H9 (cell line): ENCODE data around the gene HDLBP. TPM values are rescaled to one million over a fixed set of nuclear protein-coding genes. Genes with fewer than 3 reads are reported as not detected.

Experiments used
- DNase-seq: peaks from one replicate; pipeline ENCODE4 v3.0.0-alpha.2; 2017
- H2AFZ ChIP-seq: one replicate; pipeline ENCODE4 v1.6.1; 2013; ENCODE audit warnings: mild to moderate bottlenecking, low read length, control low read depth, moderate library complexity
- H2AK5ac ChIP-seq: 2 replicates; pipeline ENCODE4 v1.6.1; 2013; ENCODE audit warnings: low read length, control low read depth, mixed read lengths; ENCODE audit not compliant: insufficient read length
- H2BK120ac ChIP-seq: one replicate; pipeline ENCODE4 v1.6.1; 2013; ENCODE audit warnings: low read depth, mild to moderate bottlenecking, low read length, control low read depth, inconsistent platforms; ENCODE audit not compliant: poor library complexity, severe bottlenecking
- H2BK12ac ChIP-seq: 2 replicates; pipeline ENCODE4 v1.6.1; 2013; ENCODE audit warnings: low read length, control low read depth, mixed read lengths, low read depth; ENCODE audit not compliant: insufficient read length
- H2BK15ac ChIP-seq: 2 replicates; pipeline ENCODE4 v1.6.1; 2013; ENCODE audit warnings: low read depth, low read length, control low read depth
- H2BK20ac ChIP-seq: one replicate; pipeline ENCODE4 v1.6.1; 2013; ENCODE audit warnings: low read depth, mild to moderate bottlenecking, low read length, control low read depth, inconsistent platforms; ENCODE audit not compliant: poor library complexity, severe bottlenecking
- H2BK5ac ChIP-seq: 2 replicates; pipeline ENCODE4 v1.6.1; 2013; ENCODE audit warnings: low read length, control low read depth, mixed read lengths; ENCODE audit not compliant: insufficient read length
- H3K14ac ChIP-seq: 2 replicates; pipeline ENCODE4 v1.6.1; 2013; ENCODE audit warnings: low read length, control low read depth; ENCODE audit not compliant: insufficient read depth
- H3K18ac ChIP-seq: 2 replicates; pipeline ENCODE4 v1.6.1; 2013; ENCODE audit warnings: low read depth, mild to moderate bottlenecking, mixed read lengths, low read length, control low read depth; ENCODE audit not compliant: insufficient read length
- H3K23ac ChIP-seq: 2 replicates; pipeline ENCODE4 v1.6.1; 2013; ENCODE audit warnings: low read length, control low read depth, mixed read lengths, low read depth; ENCODE audit not compliant: insufficient read length
- H3K23me2 ChIP-seq: 2 replicates; pipeline ENCODE4 v1.6.1; 2013; ENCODE audit warnings: low read depth, mild to moderate bottlenecking, mixed read lengths, low read length, control low read depth; ENCODE audit not compliant: insufficient read length, poor library complexity, severe bottlenecking
- H3K27ac ChIP-seq: 2 replicates; pipeline ENCODE4 v1.5.1; 2013; ENCODE audit warnings: low read length, control low read depth, mixed read lengths, low read depth; ENCODE audit not compliant: insufficient read length
- H3K27me3 ChIP-seq: 2 replicates; pipeline ENCODE4 v1.6.1; 2013; ENCODE audit warnings: low read length, control low read depth, inconsistent platforms; ENCODE audit not compliant: insufficient read depth
- H3K4ac ChIP-seq: 2 replicates; pipeline ENCODE4 v1.6.1; 2013; ENCODE audit warnings: low read depth, mild to moderate bottlenecking, control low read depth, inconsistent platforms, low read length, moderate library complexity
- H3K4me1 ChIP-seq: 2 replicates; pipeline ENCODE4 v1.6.1; 2013; ENCODE audit warnings: low read length, control low read depth, inconsistent platforms; ENCODE audit not compliant: insufficient read depth
- H3K4me2 ChIP-seq: 2 replicates; pipeline ENCODE4 v1.6.1; 2013; ENCODE audit warnings: low read length, control low read depth, mixed read lengths; ENCODE audit not compliant: insufficient read length, insufficient read depth
- H3K56ac ChIP-seq: 2 replicates; pipeline ENCODE4 v1.6.1; 2013; ENCODE audit warnings: low read depth, mild to moderate bottlenecking, mixed read lengths, low read length, control low read depth; ENCODE audit not compliant: insufficient read length
- H3K79me1 ChIP-seq: 2 replicates; pipeline ENCODE4 v1.6.1; 2013; ENCODE audit warnings: low read depth, mild to moderate bottlenecking, moderate library complexity, low read length, control low read depth, inconsistent platforms; ENCODE audit not compliant: insufficient read depth, poor library complexity, severe bottlenecking
- H3K79me2 ChIP-seq: 2 replicates; pipeline ENCODE4 v1.6.1; 2013; ENCODE audit warnings: low read length, control low read depth, inconsistent platforms; ENCODE audit not compliant: insufficient read depth
- H3K9ac ChIP-seq: 2 replicates; pipeline ENCODE4 v1.6.1; 2013; ENCODE audit warnings: low read length, control low read depth, mixed read lengths; ENCODE audit not compliant: insufficient read length; ENCODE audit errors: extremely low read depth
- H3K9me3 ChIP-seq: one replicate; pipeline ENCODE4 v1.6.1; 2013; ENCODE audit warnings: low read depth, low read length, inconsistent platforms; ENCODE audit not compliant: control insufficient read depth
- H3T11ph ChIP-seq: one replicate; pipeline ENCODE4 v1.6.1; 2013; ENCODE audit warnings: mild to moderate bottlenecking, low read length, control low read depth, inconsistent platforms
- H4K20me1 ChIP-seq: one replicate; pipeline ENCODE4 v1.6.1; 2013; ENCODE audit not compliant: control insufficient read depth, insufficient read length, insufficient read depth
- H4K5ac ChIP-seq: 2 replicates; pipeline ENCODE4 v1.6.1; 2013; ENCODE audit warnings: low read depth, mild to moderate bottlenecking, mixed read lengths, low read length, control low read depth; ENCODE audit not compliant: insufficient read length
- H4K8ac ChIP-seq: replicated peaks from 2 replicates; pipeline ENCODE4 v1.6.1; 2013; ENCODE audit warnings: low read length, control low read depth, mixed read lengths, low read depth; ENCODE audit not compliant: insufficient read length
- H4K91ac ChIP-seq: 2 replicates; pipeline ENCODE4 v1.6.1; 2013; ENCODE audit warnings: low read depth, mild to moderate bottlenecking, moderate library complexity, mixed read lengths, low read length, control low read depth; ENCODE audit not compliant: insufficient read length
- H3K27ac Mint-ChIP-seq, 3 experiments: 2 replicates in 2 of 3; 3 replicates in 1 of 3; pipeline ENCODE4 v1.8.0; 2020 to 2021; ENCODE audit warnings: mixed read lengths in 3 of 3, mild to moderate bottlenecking in 1 of 3, moderate library complexity in 1 of 3
- H3K27me3 Mint-ChIP-seq: 2 replicates; pipeline ENCODE4 v1.8.0; 2021; ENCODE audit warnings: low read depth, mild to moderate bottlenecking, moderate library complexity, mixed read lengths
- H3K36me3 Mint-ChIP-seq, 3 experiments: 2 replicates in 2 of 3; 3 replicates in 1 of 3; pipeline ENCODE4 v1.8.0; 2020 to 2021; ENCODE audit warnings: low read depth in 3 of 3, mixed read lengths in 3 of 3; ENCODE audit not compliant: insufficient read depth in 1 of 3
- H3K4me1 Mint-ChIP-seq, 2 experiments: 2 replicates each; pipeline ENCODE4 v1.8.0; 2020; ENCODE audit warnings: mixed read lengths in 2 of 2
- H3K4me3 Mint-ChIP-seq, 2 experiments: 2 replicates in 1 of 2; 3 replicates in 1 of 2; pipeline ENCODE4 v1.8.0; 2020 to 2021; ENCODE audit warnings: mild to moderate bottlenecking in 2 of 2, mixed read lengths in 2 of 2, moderate library complexity in 1 of 2
- H3K9me3 Mint-ChIP-seq, 2 experiments: 2 replicates in 1 of 2; 3 replicates in 1 of 2; pipeline ENCODE4 v1.8.0; 2020; ENCODE audit warnings: mild to moderate bottlenecking in 2 of 2, mixed read lengths in 2 of 2, moderate library complexity in 1 of 2
- CTCF ChIP-seq: fragments of 200-600 bp; sonication (generic); conservative IDR thresholded peaks from 3 replicates; pipeline ENCODE4 v1.8.0; 2021; ENCODE audit warnings: antibody characterized with exemption, mild to moderate bottlenecking
- WGBS: extraction: QIAGEN DNeasy Blood & Tissue Kit; methylation state at CpG from one replicate; pipeline ENCODE4 v1.1.7; 2013; ENCODE audit warnings: missing lambda C conversion rate, low lambda C conversion rate, mixed read lengths; ENCODE audit not compliant: insufficient read length; ENCODE audit errors: extremely low coverage; 5-methylcytosine and 5-hydroxymethylcytosine counted together
- total RNA-seq: library from RNA; stranded (reverse); gene quantifications from 2 replicates; pipeline ENCODE4 v1.2.1, GENCODE V29; 2021

The HDLBP gene
- total RNA-seq, 1 experiment from 2014 or later = 364 TPM

- no peak overlapping the region for H3K9ac ChIP-seq
- no CpG with 5 or more reads among the region's 26 CpGs for WGBS
- H4K20me1 ChIP-seq = peaks cover 2% of the 10 kb centered on the region
Observed at GRCh38 chr2:241224018-241224850, 91.2 kb downstream of the HDLBP start.

More at GRCh38 chr2:241224018-241224850, 91.2 kb downstream of the HDLBP start:
- Histone ChIP-seq H3K56ac (no peak overlapping the region), H3K23ac (no peak overlapping the region), H3K23me2 (no peaks in the 10 kb centered on the region), H4K8ac (no peak overlapping the region), H3K14ac (no peak overlapping the region), H2BK120ac (no peak overlapping the region), H4K5ac (no peak overlapping the region), H2AK5ac (no peak overlapping the region), H3K4ac (no peak overlapping the region), H2BK20ac (no peak overlapping the region), H2BK15ac (no peak overlapping the region), H3K79me2 (no peaks in the 10 kb centered on the region; the same call in 1 of the 2 replicates), H4K91ac (no peak overlapping the region), H3T11ph (no peak overlapping the region), H3K27me3 (no peaks in the 10 kb centered on the region), H3K9me3 (no peaks in the 10 kb centered on the region), H2BK5ac (no peak overlapping the region), H3K27ac (no peak overlapping the region), H3K4me1 (no peaks in the 10 kb centered on the region), H3K4me2 (no peak overlapping the region), H3K18ac (no peak overlapping the region), H3K79me1 (no peaks in the 10 kb centered on the region), H2AFZ (no peak overlapping the region), H2BK12ac (no peak overlapping the region)
- TF ChIP-seq CTCF = no peak; the same call in 2 of the 3 replicates
- no peak for DNase-seq
- H3K4me3 Mint-ChIP-seq = peak overlapping the region in 1 of 2 experiments; percentile 9; a peak in 2 of 5 replicates
- peaks cover 10 to 38% (median 32%) of the 10 kb centered on the region in 3 experiments; a peak in 6 of 7 replicates for H3K36me3 Mint-ChIP-seq
- H3K27me3 Mint-ChIP-seq = no peaks in the 10 kb centered on the region; the same call in 1 of the 2 replicates
- peaks cover 6 to 22% of the 10 kb centered on the region in 2 experiments for H3K4me1 Mint-ChIP-seq
- peaks cover 0 to 2% of the 10 kb centered on the region in 2 experiments; a peak in 2 of 5 replicates for H3K9me3 Mint-ChIP-seq
- peak overlapping the region; percentile 44 to 79 (median 64); a peak in 4 of 7 replicates for H3K27ac Mint-ChIP-seq
